Progenitor cell of endocrine pancreas (in vitro differentiated cells): ENCODE data around the gene NUCB1. TPM values are rescaled to one million over a fixed set of nuclear protein-coding genes. Genes with fewer than 3 reads are reported as not detected.

Experiments
- DNase-seq: peaks from one replicate; pipeline ENCODE4 v3.0.0; 2021; ENCODE audit warnings: low spot score; ENCODE audit not compliant: unreplicated experiment
- H3K27ac Mint-ChIP-seq: 2 replicates; pipeline ENCODE4 v1.8.0; 2021; ENCODE audit warnings: mild to moderate bottlenecking, moderate library complexity, mixed read lengths
- H3K27me3 Mint-ChIP-seq: 2 replicates; pipeline ENCODE4 v1.8.0; 2021; ENCODE audit warnings: mixed read lengths
- H3K36me3 Mint-ChIP-seq: 2 replicates; pipeline ENCODE4 v1.8.0; 2022; ENCODE audit warnings: mixed read lengths; ENCODE audit not compliant: insufficient read depth
- H3K4me1 Mint-ChIP-seq: 2 replicates; pipeline ENCODE4 v1.8.0; 2021; ENCODE audit warnings: low read depth, mixed read lengths
- H3K4me3 Mint-ChIP-seq: 2 replicates; pipeline ENCODE4 v1.8.0; 2021; ENCODE audit warnings: low read depth, mild to moderate bottlenecking, moderate library complexity, mixed read lengths
- H3K9me3 Mint-ChIP-seq: 2 replicates; pipeline ENCODE4 v1.8.0; 2021; ENCODE audit warnings: low read depth, mixed read lengths
- total RNA-seq: library from RNA; stranded (reverse); gene quantifications from 2 replicates; pipeline ENCODE4 v1.2.1, GENCODE V29; 2021
- TF ChIP-seq, protein P1 (sequence below): fragments of 200-600 bp; sonication (generic); IDR thresholded peaks from one replicate; pipeline ENCODE4 v1.5.0; 2021; ENCODE audit warnings: antibody characterized with exemption, mild to moderate bottlenecking; ENCODE audit not compliant: unreplicated experiment

Gene NUCB1
- total RNA-seq, 1 donor from 2014 or later = 165 TPM

DNA sequence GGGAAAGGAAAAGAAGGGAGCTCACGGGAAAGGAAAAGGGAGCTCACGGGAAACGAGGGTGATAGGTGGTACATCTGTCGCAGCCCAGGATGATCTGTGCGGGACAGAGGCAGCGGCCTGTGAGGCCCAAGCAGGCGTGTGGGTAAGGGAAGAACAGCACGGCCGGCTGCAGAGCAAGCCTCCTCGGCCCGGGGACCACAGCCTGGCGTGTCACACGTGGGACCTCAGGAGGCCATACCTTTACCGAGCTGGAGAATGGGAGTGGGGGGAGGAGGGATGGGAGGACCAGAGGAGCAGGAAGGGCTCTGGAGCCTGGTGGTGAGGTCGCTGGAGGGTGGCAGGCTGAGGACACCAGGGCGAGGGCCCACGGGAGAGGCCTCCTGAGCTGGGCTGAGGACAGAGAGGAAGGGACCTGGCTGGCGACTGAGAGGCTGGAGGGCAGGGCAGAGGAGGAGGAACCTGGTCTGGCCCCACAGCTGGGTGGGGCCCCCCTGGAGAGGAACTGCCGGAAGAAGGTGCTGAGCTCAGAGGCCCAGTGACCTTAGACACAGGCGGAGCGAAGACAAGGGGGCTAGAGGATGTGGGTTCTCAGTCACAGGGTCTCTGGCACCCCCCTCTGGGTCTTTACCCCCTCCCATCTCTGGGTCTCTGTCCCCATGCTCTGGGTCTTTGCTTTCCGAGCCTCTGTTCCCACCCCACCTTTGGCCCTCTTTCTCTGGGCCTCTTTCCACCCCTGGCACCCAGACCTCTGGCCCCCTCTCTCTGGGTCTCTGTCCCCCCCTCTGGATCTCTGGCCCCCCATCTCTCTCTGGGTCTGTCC is 62.1 kb downstream of the NUCB1 start:
- Mint-ChIP-seq H3K36me3 (peaks cover 23% of the 10 kb centered on the region), H3K4me1 (peaks cover 44% of the 10 kb centered on the region), H3K9me3 (no peaks in the 10 kb centered on the region), H3K27me3 (no peaks in the 10 kb centered on the region), H3K27ac (peak overlapping the region; percentile 98), H3K4me3 (peak overlapping the region; percentile 48)
- DNase-seq = no peak
- TF ChIP-seq, protein P1, sequence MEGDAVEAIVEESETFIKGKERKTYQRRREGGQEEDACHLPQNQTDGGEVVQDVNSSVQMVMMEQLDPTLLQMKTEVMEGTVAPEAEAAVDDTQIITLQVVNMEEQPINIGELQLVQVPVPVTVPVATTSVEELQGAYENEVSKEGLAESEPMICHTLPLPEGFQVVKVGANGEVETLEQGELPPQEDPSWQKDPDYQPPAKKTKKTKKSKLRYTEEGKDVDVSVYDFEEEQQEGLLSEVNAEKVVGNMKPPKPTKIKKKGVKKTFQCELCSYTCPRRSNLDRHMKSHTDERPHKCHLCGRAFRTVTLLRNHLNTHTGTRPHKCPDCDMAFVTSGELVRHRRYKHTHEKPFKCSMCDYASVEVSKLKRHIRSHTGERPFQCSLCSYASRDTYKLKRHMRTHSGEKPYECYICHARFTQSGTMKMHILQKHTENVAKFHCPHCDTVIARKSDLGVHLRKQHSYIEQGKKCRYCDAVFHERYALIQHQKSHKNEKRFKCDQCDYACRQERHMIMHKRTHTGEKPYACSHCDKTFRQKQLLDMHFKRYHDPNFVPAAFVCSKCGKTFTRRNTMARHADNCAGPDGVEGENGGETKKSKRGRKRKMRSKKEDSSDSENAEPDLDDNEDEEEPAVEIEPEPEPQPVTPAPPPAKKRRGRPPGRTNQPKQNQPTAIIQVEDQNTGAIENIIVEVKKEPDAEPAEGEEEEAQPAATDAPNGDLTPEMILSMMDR = no peak

DNA sequence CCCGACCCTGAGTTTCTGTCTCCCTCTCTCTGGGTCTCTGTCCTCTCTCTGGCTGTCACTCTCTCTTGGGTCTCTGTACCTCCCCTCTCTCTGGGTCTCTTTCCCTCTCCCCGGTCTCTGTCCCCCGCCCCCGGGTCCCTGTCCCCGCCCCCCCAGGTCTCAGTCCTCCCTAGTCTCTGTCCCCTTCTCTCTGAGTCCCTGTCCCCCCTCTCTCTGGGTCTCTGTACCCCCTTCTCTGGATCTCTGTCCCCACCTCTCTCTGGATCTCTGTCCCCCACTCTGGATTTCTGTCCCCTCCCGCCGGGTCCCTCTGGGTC is 62.7 kb downstream of the NUCB1 start:
- Mint-ChIP-seq H3K4me1 (peaks cover 44% of the 10 kb centered on the region), H3K27ac (peak overlapping the region; percentile 98), H3K9me3 (no peaks in the 10 kb centered on the region), H3K4me3 (no peak overlapping the region), H3K27me3 (no peaks in the 10 kb centered on the region), H3K36me3 (peaks cover 23% of the 10 kb centered on the region)
- TF ChIP-seq, protein P1 = no peak
- no peak for DNase-seq

DNA sequence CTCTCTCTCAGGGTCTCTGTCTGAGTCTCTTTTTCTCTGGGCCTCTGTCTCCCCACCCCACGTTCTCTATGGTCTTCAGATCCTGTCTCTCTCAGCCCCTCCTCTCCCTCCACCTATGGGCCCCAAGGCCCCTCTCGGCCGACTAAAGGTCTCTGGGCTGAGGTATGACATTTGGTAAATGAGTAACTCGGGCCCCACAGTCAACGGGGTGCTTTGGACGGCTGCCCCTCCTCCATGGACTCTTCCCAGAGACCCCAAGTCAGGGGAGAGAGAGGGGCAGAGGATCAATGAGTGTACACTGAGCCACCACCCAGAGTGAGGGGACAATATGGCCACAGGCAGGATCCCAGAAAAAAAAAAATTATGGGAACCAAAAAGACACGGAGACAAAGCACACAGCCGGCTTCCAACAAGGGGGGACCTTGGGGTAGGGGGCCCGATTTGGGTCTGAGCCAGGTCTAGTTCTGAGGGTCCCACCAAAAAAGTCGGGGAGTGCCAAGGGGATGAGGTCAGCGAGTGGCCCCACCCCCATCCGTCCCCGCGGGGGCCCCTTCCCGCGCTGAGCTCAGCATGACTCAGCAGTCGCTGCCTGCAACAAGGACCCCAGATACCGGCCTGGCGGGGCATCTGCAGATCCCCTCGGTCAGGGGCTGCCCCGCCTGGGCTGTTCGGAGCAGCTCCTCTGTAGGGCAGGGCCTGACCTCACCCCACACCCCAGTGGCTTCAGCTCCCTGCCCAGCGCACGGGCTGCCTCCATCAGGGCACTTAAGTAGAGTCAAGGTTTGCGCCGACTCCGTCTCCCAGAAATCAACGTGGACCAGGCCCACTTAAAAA is 63.5 kb downstream of the NUCB1 start:
- Mint-ChIP-seq H3K36me3 (peaks cover 24% of the 10 kb centered on the region), H3K27me3 (no peaks in the 10 kb centered on the region), H3K4me3 (peak overlapping the region; percentile 100), H3K27ac (peak overlapping the region; percentile 98), H3K9me3 (no peaks in the 10 kb centered on the region), H3K4me1 (peaks cover 44% of the 10 kb centered on the region)
- peak; percentile 74 for DNase-seq
- TF ChIP-seq, protein P1 = no peak

DNA sequence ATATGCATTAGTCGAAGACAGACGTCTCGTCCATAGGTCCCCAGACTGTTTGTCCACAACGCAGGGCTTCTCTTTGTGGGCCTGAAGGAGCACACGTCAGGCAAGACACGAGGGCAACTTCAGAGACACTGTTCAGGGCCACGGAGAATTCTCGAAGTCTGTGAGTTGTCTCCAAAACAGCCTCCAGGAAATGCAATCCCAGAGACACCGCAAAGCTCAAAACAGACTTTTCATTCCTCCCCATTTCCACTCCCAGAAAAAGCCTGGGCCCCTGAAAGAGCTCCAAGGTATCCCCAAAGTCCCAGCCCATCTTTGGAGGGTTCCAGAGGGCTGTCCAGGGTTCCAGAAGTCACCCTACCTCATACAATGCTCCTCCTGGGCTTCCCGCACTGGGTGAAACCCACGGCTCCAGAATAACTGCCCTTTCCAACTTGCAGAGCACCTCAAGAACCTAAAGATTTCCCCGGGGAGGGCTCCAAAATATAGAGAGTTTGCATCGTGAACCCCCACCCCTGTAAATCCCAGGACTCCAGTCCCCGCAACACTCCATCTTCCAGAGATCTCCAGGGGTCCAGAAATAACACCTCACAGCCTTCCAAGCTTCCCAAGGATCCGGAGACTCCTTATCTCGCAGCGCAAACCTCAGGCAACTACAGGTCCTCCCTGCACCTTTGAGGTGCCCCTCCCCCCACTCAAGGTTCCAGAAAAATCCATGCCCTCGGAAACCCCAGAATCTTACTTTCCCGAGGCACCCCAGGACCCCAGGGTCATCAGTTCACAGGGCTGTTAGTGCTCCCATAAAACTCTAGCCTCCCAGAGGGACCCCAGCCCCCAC is 64.3 kb downstream of the NUCB1 start:
- H3K4me1 Mint-ChIP-seq = peaks cover 44% of the 10 kb centered on the region
- DNase-seq = no peak
- H3K9me3 Mint-ChIP-seq = no peaks in the 10 kb centered on the region
- TF ChIP-seq, protein P1 = no peak
- H3K27me3 Mint-ChIP-seq = no peaks in the 10 kb centered on the region
- peak overlapping the region; percentile 98 for H3K27ac Mint-ChIP-seq
- peak overlapping the region; percentile 100 for H3K4me3 Mint-ChIP-seq
- H3K36me3 Mint-ChIP-seq = peaks cover 27% of the 10 kb centered on the region
